Tibial artery (tissue), 4 donors: Measurements from ENCODE around the gene MICAL3.
"Not testable (repeated sequence)": the region's sequence is repeated elsewhere in the genome, so short reads cannot be mapped to it uniquely, and the experiment has no call there.

Experiments
- DNase-seq, 2 donors: peaks; one replicate each; pipeline ENCODE4 v3.0.0-alpha.2; 2019
- H3K27ac ChIP-seq, 2 donors: fragments of 200-600 bp; sonication (generic) in 1 of 2; 1 replicate in 1 of 2; 2 replicates in 1 of 2; pipeline ENCODE4 v1.5.1; 2018 to 2019; ENCODE audit warnings: mild to moderate bottlenecking in 1 of 2
- H3K27me3 ChIP-seq, 2 donors: fragments of 200-600 bp; sonication (generic) in 1 of 2; one replicate each; pipeline versions ENCODE4 v1.5.1 to v1.6.0; 2016 to 2019
- H3K36me3 ChIP-seq, 3 donors: fragments of 200-600 bp; sonication (generic) in 2 of 3; one replicate each; pipeline ENCODE4 v1.5.1; 2016 to 2019; ENCODE audit warnings: mild to moderate bottlenecking in 2 of 3
- H3K4me1 ChIP-seq, 4 donors: fragments of 200-600 bp; sonication (generic) in 2 of 4; 1 replicate in 3 of 4; 2 replicates in 1 of 4; pipeline ENCODE4 v1.5.1; 2016 to 2019
- H3K4me3 ChIP-seq, 2 donors: fragments of 200-600 bp; sonication (generic) in 1 of 2; 1 replicate in 1 of 2; 2 replicates in 1 of 2; pipeline ENCODE4 v1.5.1; 2018 to 2019; ENCODE audit warnings: mild to moderate bottlenecking in 2 of 2
- H3K9me3 ChIP-seq, 3 donors: fragments of 200-600 bp; sonication (generic) in 1 of 3; one replicate each; pipeline ENCODE4 v1.5.1; 2016 to 2019
- CTCF ChIP-seq, 2 experiments: fragments of 200-600 bp in 1 of 2; fragments of 450-650 bp in 1 of 2; IDR thresholded peaks; one replicate each; pipeline ENCODE4 v1.5.1; 2017 to 2019; ENCODE audit warnings: antibody characterized with exemption in 2 of 2, mild to moderate bottlenecking in 1 of 2, moderate library complexity in 1 of 2
- intact Hi-C: fragments of 100-400 bp; cut with DNase I; formaldehyde crosslinking; loops from one replicate; pipeline ENCODE4 v1.15.0; 2023; ENCODE audit warnings: low total_unique reads

The MICAL3 gene

GRCh38 chr22:17985606-17986005, 38.8 kb downstream of the MICAL3 start:
- intact Hi-C loops, result loop anchor here (5.0 kb wide), 1 partner anchor 33 kb away; no protein-coding TSS in a partner anchor
- TF ChIP-seq CTCF (IDR thresholded peaks at IDR 0.05), result no peak
- no peaks in the 10 kb centered on the region for H3K36me3 ChIP-seq
- H3K4me3 ChIP-seq, result no peak overlapping the region
- H3K4me1 ChIP-seq, result peaks cover 0 to 80% (median 24%) of the 10 kb centered on the region in 4 donors
- DNase-seq, result no peak
- H3K27ac ChIP-seq, result no peak overlapping the region
- no peaks in the 10 kb centered on the region for H3K9me3 ChIP-seq
- H3K27me3 ChIP-seq, result no peaks in the 10 kb centered on the region

GRCh38 chr22:17985071-17985470, 39.3 kb downstream of the MICAL3 start:
- not testable (repeated sequence) for H3K36me3 ChIP-seq, H3K27ac ChIP-seq, DNase-seq, H3K27me3 ChIP-seq, H3K9me3 ChIP-seq, H3K4me3 ChIP-seq
- intact Hi-C loops, result loop anchor here (5.0 kb wide), 1 partner anchor 33 kb away; no protein-coding TSS in a partner anchor
- peaks cover 0 to 80% (median 27%) of the 10 kb centered on the region in 4 donors for H3K4me1 ChIP-seq

- no peaks in the 10 kb centered on the region for H3K36me3 ChIP-seq
- TF ChIP-seq CTCF (IDR thresholded peaks at IDR 0.05), result no peak
- DNase-seq, result no peak
- H3K9me3 ChIP-seq, result no peaks in the 10 kb centered on the region
- no peak overlapping the region for H3K27ac ChIP-seq
- H3K4me1 ChIP-seq, result peaks cover 0 to 75% (median 28%) of the 10 kb centered on the region in 4 donors
- H3K4me3 ChIP-seq, result no peak overlapping the region
- intact Hi-C loops, result no loop called here
- no peaks in the 10 kb centered on the region for H3K27me3 ChIP-seq
Measured at GRCh38 chr22:17984114-17984513, 40.2 kb downstream of the MICAL3 start.

- Histone ChIP-seq H3K4me1 (peaks cover 0 to 61% (median 21%) of the 10 kb centered on the region in 4 donors), H3K27me3 (no peaks in the 10 kb centered on the region), H3K36me3 (no peaks in the 10 kb centered on the region), H3K9me3 (no peaks in the 10 kb centered on the region), H3K4me3 (no peak overlapping the region), H3K27ac (no peak overlapping the region)
- no peak for DNase-seq
- no peak for TF ChIP-seq CTCF (IDR thresholded peaks at IDR 0.05)
- intact Hi-C loops, result no loop called here
Measured at GRCh38 chr22:17982572-17983141, 41.7 kb downstream of the MICAL3 start.

- no peaks in the 10 kb centered on the region for H3K27me3 ChIP-seq
- no peak for DNase-seq
- no peak overlapping the region for H3K27ac ChIP-seq
- H3K4me3 ChIP-seq, result no peak overlapping the region
- peaks cover 0 to 56% (median 21%) of the 10 kb centered on the region in 4 donors for H3K4me1 ChIP-seq
- no peaks in the 10 kb centered on the region for H3K36me3 ChIP-seq
- TF ChIP-seq CTCF (IDR thresholded peaks at IDR 0.05), result no peak
- intact Hi-C loops, result no loop called here
- H3K9me3 ChIP-seq, result no peaks in the 10 kb centered on the region
Measured at GRCh38 chr22:17981497-17981896, 42.9 kb downstream of the MICAL3 start.

- no peak for TF ChIP-seq CTCF (IDR thresholded peaks at IDR 0.05)
- Histone ChIP-seq H3K9me3 (no peaks in the 10 kb centered on the region), H3K27me3 (no peaks in the 10 kb centered on the region), H3K36me3 (no peaks in the 10 kb centered on the region), H3K4me1 (peaks cover 4 to 55% (median 23%) of the 10 kb centered on the region in 4 donors), H3K27ac (no peak overlapping the region), H3K4me3 (no peak overlapping the region)
- DNase-seq, result no peak
- intact Hi-C loops, result no loop called here
Measured at GRCh38 chr22:17980638-17981051, 43.7 kb downstream of the MICAL3 start.
